Measurements from ENCODE around the gene UBR2.

UBR2 gene

DNA sequence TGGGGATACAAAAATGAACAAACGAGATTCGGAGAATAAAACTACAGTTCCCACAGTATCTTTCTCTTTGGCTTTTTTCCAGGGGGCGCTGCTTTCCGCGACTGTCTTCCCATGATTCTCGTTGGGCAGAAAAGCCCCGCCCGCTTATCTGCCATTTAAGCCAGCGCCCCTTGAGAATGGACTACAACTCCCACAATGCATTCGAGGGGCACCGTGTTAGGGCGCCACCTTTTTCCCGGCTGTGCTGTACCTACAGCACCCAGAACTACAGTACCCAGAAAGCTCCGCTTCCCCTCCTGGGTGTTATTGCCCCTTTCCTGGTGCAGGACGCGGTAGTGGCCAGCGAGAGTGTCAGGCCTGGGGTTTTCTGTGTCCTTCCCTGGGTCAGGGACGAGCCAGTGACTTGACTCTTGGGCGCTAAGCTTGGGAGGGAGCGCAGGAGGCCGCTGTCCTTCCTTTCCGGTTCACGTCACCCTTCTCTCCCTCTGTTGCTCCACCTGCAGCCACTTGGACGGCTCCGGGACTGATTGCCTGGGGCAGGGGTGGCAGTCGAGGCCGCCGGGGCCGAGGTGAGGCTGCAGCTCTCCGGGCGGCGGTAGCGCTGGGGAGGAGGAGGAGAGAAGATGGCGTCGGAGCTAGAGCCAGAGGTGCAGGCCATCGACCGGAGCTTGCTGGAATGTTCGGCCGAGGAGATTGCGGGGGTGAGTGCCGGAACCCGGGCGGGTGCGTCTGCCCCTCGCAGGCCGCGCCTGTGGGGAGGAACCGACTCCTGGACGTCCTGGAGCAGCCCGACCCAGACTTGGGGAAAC lies at the start of gene UBR2:
Gene UBR2, plus strand, starts transcription at position 333 of the 809 bp plus-strand sequence. Its CDS starts 291 bp downstream, at position 624.
- peak; percentile 99 for DNase-seq

DNA sequence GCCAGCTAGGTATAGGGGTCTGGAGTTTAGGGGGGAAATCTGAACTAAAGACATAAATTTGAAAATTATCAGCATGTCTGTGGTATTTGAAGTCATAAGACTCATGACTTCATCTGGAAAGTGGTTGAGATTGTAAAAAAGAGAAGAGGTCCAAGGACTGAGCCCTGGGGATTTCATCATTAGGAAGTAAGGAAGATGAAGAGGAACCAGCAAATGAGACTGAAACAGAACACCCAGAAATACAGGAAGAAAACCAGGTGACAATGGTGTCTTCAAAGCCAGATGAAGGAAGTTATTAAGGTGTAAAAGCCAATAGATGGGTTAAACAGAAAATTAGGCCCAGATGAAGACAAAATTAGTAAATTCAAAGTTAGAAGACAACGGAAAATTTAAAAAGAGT lies 49.1 kb upstream of the UBR2 start:
- DNase-seq = no peak

DNA sequence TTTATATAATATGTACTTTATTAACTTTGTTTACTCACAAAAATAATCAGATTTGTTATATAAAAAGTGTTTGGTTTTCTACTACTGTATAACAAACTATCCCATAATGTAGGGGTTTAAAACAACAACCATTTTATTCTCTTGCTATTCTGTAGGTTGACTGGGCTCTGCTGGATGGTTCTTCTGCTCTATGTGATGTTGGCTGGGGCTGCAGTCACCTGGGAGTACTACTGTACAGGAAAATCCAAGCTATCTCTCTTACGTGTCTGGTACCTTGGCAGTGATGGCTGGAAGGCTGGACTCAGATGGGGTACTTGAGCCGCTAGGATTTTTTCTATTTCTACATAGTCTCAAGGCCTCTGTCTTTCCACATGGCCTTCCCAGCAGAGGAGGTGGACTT lies 44.0 kb upstream of the UBR2 start:
- DNase-seq = no peak

DNA sequence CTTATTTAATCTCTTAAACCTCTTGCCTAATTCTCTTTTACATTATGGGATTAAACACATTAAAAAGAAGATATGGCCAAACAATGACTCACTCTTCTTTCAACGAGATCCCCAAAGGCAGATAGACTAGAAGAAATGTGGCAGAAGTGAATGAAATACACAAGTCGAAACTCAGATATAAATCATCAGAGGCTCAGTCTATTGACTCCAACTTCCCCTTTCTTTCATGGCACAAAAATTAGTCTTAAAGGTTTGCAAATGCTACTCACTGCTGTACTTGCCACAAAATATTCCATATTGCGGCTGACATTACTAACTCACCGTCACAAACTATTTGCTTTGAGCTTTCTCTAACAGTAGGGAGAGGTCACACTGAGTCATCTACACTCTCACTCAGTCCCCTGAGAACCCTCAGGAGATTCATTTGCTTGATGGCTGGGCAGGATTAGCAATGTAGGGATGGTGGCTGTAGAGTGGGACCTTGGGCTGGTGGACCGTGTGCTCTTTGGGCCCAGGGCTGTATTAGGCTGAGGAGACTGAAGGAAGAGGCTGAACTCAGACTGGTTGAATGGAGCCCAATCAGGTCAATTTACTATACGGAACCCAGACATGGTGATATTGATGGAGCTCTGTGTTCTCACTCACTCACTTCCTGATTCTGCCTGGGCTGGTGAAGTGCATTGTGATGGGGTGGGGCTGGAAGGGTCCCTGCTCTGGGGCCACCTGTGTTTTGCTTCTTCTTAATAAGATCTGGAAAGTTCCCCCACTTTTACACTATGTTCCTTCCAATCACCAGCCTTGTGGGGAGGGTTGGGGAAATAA lies 42.8 kb upstream of the UBR2 start:
- no peak for DNase-seq

DNA sequence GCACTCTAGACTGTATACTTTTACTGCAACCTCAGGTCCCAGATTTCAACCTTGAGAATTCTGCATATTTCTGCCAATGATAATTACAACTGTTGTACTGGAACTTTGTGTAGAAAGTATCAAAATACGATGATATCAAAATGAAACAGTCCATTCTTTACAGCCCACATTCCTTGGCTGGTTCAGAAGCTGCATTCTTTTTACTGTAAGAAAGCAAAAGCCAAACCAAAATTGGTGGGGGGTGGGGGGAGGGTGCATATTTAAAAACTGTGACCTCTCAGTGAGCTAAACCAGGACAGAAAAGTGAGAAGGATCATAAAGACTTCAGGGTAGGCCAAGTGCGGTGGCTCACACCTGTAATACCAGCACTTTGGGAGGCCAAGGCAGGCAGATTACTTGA lies 41.8 kb upstream of the UBR2 start:
- DNase-seq = no peak

DNA sequence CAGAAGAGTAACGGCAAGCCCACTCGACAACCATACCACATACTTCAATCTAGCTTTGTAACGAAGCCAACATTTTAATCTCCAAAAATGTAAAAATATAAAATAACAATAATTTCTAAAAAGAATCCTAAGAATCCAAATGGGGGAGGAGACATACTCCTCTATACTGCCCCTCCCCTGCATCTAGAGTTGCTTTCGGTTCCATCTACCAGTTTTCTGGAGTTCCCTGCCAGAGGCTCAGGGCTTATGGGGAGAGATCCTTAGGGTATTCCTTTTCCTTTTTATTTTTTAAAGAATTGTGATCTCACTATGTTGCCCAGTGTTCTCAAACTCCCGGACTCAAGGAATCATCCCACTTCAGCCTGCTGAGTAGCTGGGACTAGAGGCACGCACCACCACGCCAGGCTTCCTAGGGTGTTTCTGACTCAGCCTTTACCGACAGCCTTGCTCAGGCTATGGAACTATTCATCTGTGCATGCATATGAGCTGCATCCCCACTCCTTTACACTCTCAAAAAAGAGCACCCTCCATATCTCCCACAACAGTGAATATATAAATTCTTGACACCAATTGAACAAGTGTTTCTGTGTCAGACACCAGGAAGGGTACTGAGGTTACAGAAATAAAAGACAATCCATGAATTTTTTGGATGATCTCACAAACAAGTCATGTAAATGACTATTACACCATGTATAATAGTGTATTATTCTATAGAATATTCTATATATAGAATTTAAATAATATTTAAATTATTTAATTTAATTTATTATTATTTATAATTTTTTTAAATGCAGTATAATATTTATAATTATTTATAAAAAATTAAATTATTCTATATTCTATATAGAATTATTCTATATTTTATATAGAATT lies 40.7 kb upstream of the UBR2 start:
- no peak for DNase-seq

DNA sequence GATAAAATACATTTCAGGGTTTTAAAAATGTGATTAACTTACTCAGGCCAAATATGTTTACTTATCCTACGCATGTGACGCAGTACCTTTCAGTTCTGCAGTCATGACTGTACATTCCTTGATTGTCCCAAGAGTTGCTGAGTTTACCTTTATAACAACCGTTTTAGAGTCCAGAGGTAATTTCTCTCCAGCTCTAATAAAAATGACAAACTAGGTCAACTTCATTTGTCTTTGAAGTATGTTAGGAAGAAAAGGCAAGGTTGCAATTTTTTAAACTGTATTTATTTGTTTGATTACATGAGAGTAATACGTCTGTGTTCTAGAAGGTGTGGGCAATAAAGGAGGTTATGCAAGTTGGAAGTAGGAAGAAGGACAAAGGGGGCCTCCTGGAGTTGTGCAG lies 38.6 kb upstream of the UBR2 start:
- no peak for DNase-seq

DNA sequence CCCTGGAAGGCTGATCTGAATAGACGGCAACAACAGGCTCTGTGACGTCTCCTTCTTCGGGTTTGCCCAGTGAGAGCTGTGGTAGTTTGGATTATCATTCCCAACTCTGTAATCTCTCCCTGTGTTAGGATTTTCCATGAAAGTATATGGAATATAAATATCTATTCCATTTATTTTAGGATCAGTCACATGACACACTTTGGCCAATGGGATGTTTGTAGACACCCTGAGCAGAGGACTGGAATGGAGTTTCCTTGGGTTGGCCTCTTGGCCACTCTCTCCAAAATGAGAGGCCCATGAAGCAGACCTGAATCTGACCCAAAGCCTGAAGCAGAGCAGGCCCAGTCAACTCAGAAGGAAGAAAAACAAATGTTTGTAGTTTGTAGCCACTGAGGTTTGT lies 37.2 kb upstream of the UBR2 start:
- no peak for DNase-seq

DNA sequence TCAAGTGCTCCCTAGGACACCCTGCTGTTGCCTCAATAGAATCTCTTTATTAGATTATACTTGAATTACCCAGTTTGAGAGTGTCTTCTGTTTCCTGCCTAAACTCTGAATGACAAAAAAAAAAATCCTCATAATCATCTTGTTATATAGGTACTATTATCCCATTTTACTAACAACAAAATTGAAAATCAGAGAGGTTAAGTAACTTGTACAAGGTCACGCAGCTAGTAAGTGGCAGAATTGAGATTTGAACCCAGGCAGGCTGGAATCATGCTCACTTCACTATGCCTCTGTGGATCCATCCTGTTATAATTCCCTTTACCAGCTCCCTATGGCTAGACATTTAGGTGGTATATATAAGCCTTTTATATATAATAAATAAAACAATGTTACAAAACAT lies 36.6 kb upstream of the UBR2 start:
- DNase-seq = no peak

DNA sequence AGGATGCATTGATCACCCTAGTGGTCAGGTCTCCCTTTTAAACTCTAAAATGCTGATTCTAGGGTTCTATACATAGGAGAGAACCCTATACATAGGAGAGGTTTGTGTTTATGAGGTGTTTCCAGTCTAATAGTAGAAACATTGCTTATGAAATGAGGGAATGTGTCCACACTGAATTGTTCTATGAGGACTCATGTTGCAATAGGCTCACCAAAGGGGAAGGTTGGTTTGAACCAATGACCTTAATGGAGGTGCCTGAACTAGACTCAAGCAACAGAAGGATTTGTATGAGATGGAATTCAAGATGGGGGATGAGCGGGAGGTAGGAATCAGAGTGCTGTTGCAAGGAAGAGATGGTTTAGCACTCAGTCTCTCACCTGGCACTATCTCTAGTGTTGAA lies 33.5 kb upstream of the UBR2 start:
- DNase-seq = no peak

DNA sequence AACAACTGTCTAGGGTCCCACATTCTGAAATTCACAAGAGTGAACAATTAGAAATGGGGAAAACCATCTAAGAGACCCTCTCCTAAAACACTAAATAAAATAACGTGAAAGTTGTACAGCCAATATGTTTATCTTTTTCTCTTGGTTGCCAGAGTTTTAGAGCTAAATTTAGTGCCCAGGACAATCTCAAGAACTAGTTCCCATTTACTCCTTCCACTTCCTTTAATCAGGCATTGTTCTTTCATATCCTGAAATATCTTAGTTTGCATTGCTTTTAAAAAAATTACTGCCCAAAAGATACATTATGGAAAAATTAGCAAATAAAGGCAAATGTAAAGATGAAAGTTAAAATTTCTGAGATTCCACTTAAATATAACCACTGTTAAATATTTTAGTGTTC lies 33.1 kb upstream of the UBR2 start:
- no peak for DNase-seq

DNA sequence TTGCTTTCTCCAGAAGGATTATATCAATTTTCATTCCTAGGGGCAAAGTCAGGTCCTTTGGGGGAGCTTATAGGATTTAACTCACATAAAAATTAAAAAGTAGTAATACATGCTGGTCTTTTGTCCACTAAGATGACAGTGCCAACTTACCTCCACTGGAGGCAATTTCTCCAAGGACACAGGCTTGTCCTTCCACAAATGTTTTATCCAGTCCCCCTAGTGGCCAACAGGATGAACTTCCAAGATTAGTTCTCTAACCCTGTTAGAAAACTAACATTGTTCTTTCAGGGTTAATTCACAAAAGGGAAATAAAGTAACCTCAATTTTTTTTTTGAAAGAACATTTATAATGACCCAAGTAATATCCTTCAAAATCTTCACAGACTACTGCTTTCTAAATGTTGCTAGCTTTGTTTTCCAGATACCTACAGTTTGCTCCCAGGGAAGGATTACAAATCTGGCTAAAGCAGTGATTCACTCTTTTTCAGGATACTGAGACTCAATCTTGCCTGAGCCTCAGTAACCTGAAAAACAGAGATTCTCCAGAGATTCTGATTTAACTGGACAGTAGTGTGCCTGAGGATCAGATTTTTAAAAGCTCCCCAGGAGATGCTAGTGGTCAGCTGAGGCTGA lies 31.7 kb upstream of the UBR2 start:
- DNase-seq = peak; percentile 39 to 75

DNA sequence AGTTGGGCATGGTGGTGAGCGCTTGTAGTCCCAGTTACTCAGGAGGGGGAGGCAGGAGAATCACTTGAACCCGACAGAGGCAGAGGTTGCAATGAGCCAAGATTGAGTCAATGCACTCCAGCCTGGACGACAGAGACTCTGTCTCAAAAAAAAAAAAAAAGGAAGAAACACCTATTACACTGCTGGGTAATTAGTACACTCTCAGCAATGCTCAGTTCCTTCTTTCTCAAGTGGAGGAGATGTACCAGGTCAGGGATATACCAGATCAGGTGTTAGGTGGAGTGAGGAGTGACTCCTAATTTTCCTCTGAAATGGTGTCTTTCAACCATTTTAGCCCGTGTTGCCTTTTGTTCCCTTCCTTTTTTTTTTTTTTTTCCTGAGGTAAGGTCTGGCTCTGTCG lies 30.0 kb upstream of the UBR2 start:
- DNase-seq = no peak

DNA sequence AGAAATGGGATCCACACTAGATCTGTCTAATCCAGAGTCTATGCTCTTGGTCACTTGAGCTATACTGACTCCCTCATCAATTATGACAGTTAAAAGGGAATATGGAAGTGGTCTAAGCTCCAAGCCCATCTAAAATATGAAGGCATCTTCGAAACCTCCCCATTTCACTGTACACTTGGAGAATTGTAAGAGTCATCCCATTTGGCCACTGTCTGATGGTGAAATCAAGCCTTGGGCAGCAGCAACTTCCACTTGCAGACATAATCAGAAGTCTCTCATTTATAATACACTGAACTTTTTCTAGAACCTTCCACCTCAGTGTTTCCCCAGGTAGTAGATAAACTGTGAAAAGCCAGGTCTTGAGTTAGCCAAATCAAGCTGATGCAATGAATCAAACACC lies 26.3 kb upstream of the UBR2 start:
- no peak for DNase-seq

DNA sequence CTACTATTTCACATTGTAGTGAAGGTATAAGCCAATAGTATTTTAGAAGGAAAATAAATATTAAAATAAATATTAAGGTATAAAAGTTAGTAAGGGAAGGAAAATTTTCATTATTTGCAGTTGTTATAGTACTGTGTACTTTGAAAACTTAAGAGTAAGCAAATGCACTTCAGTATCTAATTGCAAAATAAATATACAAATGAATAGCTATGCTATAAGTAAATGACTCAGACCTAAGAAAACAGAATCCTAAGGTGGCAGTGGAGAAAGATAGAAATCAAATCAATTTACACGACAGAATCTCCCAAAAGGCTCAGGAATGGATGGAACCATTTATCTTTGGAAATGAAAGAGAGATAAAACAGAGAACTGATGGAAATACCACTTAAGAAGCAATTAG lies 24.7 kb upstream of the UBR2 start:
- DNase-seq = no peak

DNA sequence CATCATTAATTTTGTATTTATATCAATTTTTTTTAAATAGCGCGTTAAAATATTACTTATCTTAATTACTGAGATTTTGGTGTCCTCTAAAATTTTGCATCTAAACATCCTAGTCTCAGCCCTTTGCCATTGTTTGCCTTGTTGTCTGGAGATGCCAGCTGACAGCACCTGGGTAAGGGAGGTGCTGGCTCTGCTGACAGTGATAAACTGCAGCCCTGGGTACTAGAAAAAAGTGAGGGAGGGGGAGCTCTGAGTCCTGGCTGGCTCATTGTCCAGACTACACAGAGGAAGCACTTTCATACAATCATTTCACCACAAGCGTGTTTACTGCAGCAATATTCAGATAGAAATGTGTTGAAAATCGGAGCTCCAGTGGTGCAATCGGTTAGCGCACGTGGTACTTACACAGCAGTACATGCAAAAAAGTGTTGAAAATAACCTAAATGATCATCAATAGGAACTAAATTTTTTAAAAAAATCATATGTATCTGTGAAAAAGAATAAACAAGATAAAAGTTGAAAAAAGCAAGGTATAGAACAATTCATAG lies 18.5 kb upstream of the UBR2 start:
- no peak for DNase-seq

DNA sequence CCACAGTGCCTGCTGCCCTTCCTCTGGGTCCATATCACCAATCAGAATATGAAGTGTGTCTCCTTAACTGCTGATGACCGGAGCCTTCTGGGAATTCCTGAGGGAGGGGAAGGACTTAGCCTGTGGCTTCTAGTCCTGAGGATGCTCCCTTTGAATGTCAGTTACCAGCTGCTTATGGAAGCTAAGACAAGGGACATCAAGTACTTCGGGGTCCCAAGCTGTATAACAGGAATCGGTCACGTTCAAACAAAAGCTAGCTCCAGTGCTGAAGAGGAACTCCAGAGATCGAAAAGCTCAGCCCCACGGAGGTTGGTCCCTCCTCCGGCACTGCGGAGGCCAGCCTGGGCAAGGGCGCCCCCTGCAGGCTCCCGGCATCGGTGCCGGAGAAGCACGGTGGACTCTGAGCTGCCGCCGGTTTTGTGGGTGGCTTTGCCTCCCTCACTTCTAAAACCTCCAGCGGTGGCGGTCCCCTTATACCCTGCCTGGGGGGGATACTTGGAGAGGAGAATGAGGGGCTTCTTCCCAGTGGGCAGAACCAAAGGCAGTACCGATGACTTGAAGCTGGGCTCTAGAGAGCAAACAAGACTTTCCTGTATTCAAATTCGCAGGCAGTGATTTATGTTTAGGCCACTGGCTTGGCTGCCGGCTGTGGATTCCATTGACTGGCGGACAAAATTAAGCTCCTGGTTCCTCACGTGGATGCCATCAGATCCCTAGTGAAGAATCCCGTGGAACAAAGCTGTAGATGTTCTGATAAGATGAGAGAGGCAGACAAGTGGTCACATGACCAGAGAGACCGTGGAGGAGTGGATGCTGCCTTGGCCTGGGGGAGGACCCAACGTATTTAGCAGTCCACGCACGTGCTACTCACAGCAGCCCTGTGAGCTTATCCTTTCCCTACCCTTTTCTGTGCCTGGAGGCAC lies 16.2 kb upstream of the UBR2 start:
- DNase-seq = peak; percentile 56 to 85

DNA sequence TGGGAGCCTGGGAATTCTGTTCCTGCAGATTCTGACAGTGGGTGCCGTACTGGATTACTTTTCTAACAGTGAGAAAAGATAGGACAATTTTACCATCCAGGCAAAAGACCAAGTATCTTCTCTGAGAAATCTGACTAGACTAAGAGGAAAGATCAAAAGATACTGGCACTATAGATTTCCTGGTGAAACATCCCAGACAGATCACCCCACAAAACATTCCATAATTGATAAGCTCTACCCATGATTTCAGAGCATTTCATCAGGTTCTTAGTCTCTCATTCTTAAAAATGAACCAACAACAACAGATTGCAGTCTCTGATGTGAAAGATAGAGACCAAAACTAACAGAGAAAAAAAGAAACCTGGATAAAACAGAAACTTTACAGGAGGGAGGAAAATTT lies 13.6 kb upstream of the UBR2 start:
- no peak for DNase-seq

DNA sequence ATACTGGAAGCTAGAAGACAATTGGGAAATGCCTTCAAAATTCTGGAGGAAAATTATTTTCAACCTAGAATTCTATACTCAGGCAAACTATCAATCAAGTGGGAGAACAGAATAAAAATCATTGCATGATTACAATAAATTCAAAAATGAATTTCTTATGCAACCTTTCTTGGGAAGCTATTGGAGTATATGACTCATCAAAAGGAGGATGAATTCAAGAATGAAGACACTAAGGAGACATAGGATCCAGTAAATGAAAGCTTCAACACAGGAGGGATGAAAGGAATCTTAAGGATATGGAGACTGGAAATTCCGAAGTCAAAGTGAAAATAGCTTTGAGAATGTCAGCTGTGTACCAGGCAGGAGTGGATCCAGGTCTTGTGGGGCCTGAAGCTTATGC lies 12.6 kb upstream of the UBR2 start:
- no peak for DNase-seq

DNA sequence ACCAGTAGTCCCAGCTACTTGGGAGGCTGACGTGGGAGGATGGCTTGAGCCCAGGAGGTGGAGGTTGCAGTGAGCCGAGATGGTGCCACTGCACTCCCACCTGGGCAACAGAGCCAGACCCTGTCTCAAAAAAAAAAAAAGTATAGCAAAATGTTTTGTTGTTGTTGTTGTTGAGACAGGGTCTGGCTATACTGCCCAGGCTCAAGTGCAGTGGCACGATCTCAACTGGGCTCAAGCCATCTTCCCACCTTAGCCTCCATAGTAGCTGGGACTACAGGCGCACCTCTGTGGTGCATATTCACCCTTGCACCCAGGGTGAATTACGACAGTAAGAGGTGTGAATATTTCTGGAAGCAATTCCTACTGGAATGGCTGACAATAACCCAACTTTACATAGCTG lies 11.4 kb upstream of the UBR2 start:
- no peak for DNase-seq
